K562 (cell line): ENCODE data around the gene G2E3. TPM values are rescaled to one million over a fixed set of nuclear protein-coding genes. Genes with fewer than 3 reads are reported as not detected.

Experiments
- ATAC-seq: fragments of 200-7000 bp; cut with Tn5 transposase; 3 replicates; pipeline ENCODE4 v1.9.1; 2020; ENCODE audit warnings: moderate library complexity
- BruUV-seq: library from RNA; stranded (reverse); fragments of 400-500 nt; replicated peaks from 2 replicates; lab custom pipeline; 2021; lab: Mats Ljungman, UMichigan
- CTCF ChIA-PET: fragments of 300-600 bp; formaldehyde crosslinking; extraction: SDS; loops from one replicate; lab custom pipeline; 2021; ENCODE audit warnings: low intra/inter-chr PET ratio; lab: Yijun Ruan, JAX
- POLR2A ChIA-PET: fragments of 300-600, 350-650 bp; sonication (Branson Sonifier 250); formaldehyde crosslinking; extraction: SDS; loops from one replicate; lab custom pipeline; 2021; ENCODE audit warnings: antibody characterized with exemption, inconsistent platforms; lab: Yijun Ruan, JAX
- DNase-seq, 4 experiments: peaks; one replicate each; pipeline versions ENCODE4 v3.0.0 to v3.0.0-alpha.2; 2011 to 2018; ENCODE audit warnings: low spot score in 3 of 4, mixed read lengths in 3 of 4; ENCODE audit errors: extremely low read depth in 1 of 4
- FAIRE-seq: peaks from 2 replicates; lab custom pipeline; 2011; peaks lifted over from hg19 to GRCh38; lab: Jason Lieb, UNC
- H2AFZ ChIP-seq: 2 replicates; pipeline ENCODE4 v1.6.0; 2011; ENCODE audit warnings: low read depth, low read length, control low read depth, inconsistent platforms
- H3K27ac ChIP-seq: fragments of 200-600 bp; 3 replicates; pipeline ENCODE4 v1.8.0; 2011; ENCODE audit warnings: low read depth, mild to moderate bottlenecking, control low read depth, inconsistent platforms, low read length, moderate library complexity, mixed read lengths; ENCODE audit errors: extremely low read depth
- H3K27me3 ChIP-seq, 2 experiments: fragments of 300-600 bp in 1 of 2; 2 replicates in 1 of 2; 3 replicates in 1 of 2; pipeline versions ENCODE4 v1.6.0 to v1.8.0; 2011; ENCODE audit warnings: inconsistent platforms in 2 of 2, low read length in 2 of 2, mild to moderate bottlenecking in 1 of 2, mixed read lengths in 1 of 2, moderate library complexity in 1 of 2; ENCODE audit not compliant: control insufficient read depth in 2 of 2, insufficient read depth in 2 of 2
- H3K36me3 ChIP-seq: fragments of 300-600 bp; 3 replicates; pipeline ENCODE4 v1.8.0; 2011; ENCODE audit warnings: mild to moderate bottlenecking, low read length, inconsistent platforms; ENCODE audit not compliant: control insufficient read depth, insufficient read depth
- H3K4me1 ChIP-seq, 2 experiments: fragments of 200-600 bp in 1 of 2; replicated peaks in 1 of 2; 2 replicates in 1 of 2; 3 replicates in 1 of 2; pipeline versions ENCODE4 v1.5.1 to v1.8.0; 2011; ENCODE audit warnings: inconsistent platforms in 2 of 2, low read length in 2 of 2, mild to moderate bottlenecking in 1 of 2, mixed read lengths in 1 of 2, moderate library complexity in 1 of 2; ENCODE audit not compliant: control insufficient read depth in 2 of 2, insufficient read depth in 2 of 2
- H3K4me2 ChIP-seq: 2 replicates; pipeline ENCODE4 v1.6.1; 2011; ENCODE audit warnings: low read length, control low read depth, inconsistent platforms, mixed read lengths; ENCODE audit not compliant: insufficient read depth
- H3K4me3 ChIP-seq: fragments of 200-600 bp; sonication (generic), shearing (Covaris generic); 2 replicates; pipeline ENCODE4 v1.5.1; 2016; ENCODE audit warnings: control low read depth, inconsistent platforms
- H3K79me2 ChIP-seq: fragments of 200-600 bp; 3 replicates; pipeline ENCODE4 v1.8.0; 2011; ENCODE audit warnings: low read length, inconsistent platforms; ENCODE audit not compliant: control insufficient read depth, insufficient read depth
- H3K9ac ChIP-seq, 2 experiments: 2 replicates each; pipeline versions ENCODE4 v1.6.0 to v1.6.1; 2011; ENCODE audit warnings: low read depth in 2 of 2, low read length in 2 of 2, control low read depth in 1 of 2, inconsistent platforms in 1 of 2, mild to moderate bottlenecking in 1 of 2, mixed read lengths in 1 of 2; ENCODE audit not compliant: insufficient read depth in 1 of 2
- H3K9me1 ChIP-seq: one replicate; pipeline ENCODE4 v1.6.0; 2011; ENCODE audit warnings: inconsistent platforms, mild to moderate bottlenecking, low read length, moderate library complexity; ENCODE audit not compliant: control insufficient read depth, insufficient read depth
- H3K9me3 ChIP-seq: replicated peaks from 2 replicates; pipeline ENCODE4 v1.5.1; 2011; ENCODE audit warnings: low read depth, low read length, inconsistent platforms; ENCODE audit not compliant: control insufficient read depth, insufficient read depth
- H4K20me1 ChIP-seq: replicated peaks from 2 replicates; pipeline ENCODE4 v1.6.1; 2011; ENCODE audit warnings: low read length, inconsistent platforms, mixed read lengths; ENCODE audit not compliant: control insufficient read depth, insufficient read depth
- CBX3 ChIP-seq, 2 experiments: IDR thresholded peaks; 1 replicate in 1 of 2; 2 replicates in 1 of 2; pipeline ENCODE4 v1.6.1; 2012; ENCODE audit warnings: inconsistent platforms in 2 of 2, low read length in 2 of 2, borderline replicate concordance in 1 of 2, control low read depth in 1 of 2
- ELF2 ChIP-seq: fragments of 250-450 bp; sonication (Bioruptor Pico); IDR thresholded peaks from 2 replicates; pipeline ENCODE4 v1.5.0; 2021; ENCODE audit warnings: mild to moderate bottlenecking
- RAD21 ChIP-seq, 2 experiments: fragments of 250-450 bp in 1 of 2; fragments of 450-650 bp in 1 of 2; sonication (Bioruptor Pico) in 1 of 2; formaldehyde crosslinking in 1 of 2; IDR thresholded peaks in 1 of 2; conservative IDR thresholded peaks in 1 of 2; 2 replicates each; pipeline versions ENCODE4 v1.4.0 to v1.8.0; 2020 to 2022; ENCODE audit warnings: mild to moderate bottlenecking in 2 of 2, moderate library complexity in 1 of 2
- ZC3H8 ChIP-seq: fragments of 450-650 bp; IDR thresholded peaks from 2 replicates; pipeline ENCODE4 v1.6.1; 2017
- ZFP36 ChIP-seq: fragments of 150-350 bp; IDR thresholded peaks from 2 replicates; pipeline ENCODE4 v1.6.1; 2018; ENCODE audit warnings: low read length, low read depth; ENCODE audit not compliant: partially characterized antibody
- ZMIZ1 ChIP-seq, 2 experiments: fragments of 150-350 bp in 1 of 2; IDR thresholded peaks; 2 replicates each; pipeline ENCODE4 v1.6.1; 2012 to 2016; ENCODE audit warnings: low read depth in 2 of 2, low read length in 2 of 2, mild to moderate bottlenecking in 1 of 2, moderate library complexity in 1 of 2
- ZNF3 ChIP-seq: fragments of 250-450 bp; sonication (Bioruptor Pico); IDR thresholded peaks from 2 replicates; pipeline ENCODE4 v1.5.0; 2021; ENCODE audit warnings: mild to moderate bottlenecking, moderate library complexity
- ZNF592 ChIP-seq: fragments of 450-650 bp; IDR thresholded peaks from 2 replicates; pipeline ENCODE4 v1.6.1; 2017; ENCODE audit warnings: antibody characterized with exemption, mild to moderate bottlenecking
- WGBS: fragments of 100-300 bp; shearing (Covaris generic); methylation state at CpG from one replicate; pipeline ENCODE4 v1.1.6; 2016; ENCODE audit warnings: low coverage, mixed read lengths; ENCODE audit not compliant: insufficient coverage; ENCODE audit errors: missing lambda C conversion rate; 5-methylcytosine and 5-hydroxymethylcytosine counted together
- in situ Hi-C: fragments of 300-500 bp; cut with MboI; formaldehyde crosslinking; loops from 4 replicates; pipeline ENCODE4 v1.15.0; 2018; ENCODE audit warnings: inconsistent platforms, mixed read lengths
- intact Hi-C: fragments of 100-400 bp; cut with micrococcal nuclease; formaldehyde crosslinking; loops from 2 replicates; pipeline ENCODE4 v1.14.2; 2022
- polyA plus RNA-seq, 8 experiments: library from polyadenylated mRNA; depleted of rRNA in 4 of 8; stranded (reverse) in 5 of 8; unstranded in 3 of 8; fragments of >200 nt; fragmentation: Nextera tagmentation in 2 of 8; fragmentation: Illumina TruSeq in 1 of 8; extraction: Ambion mirVana in 2 of 8; extraction: Trizol in 1 of 8; gene quantifications; 2 replicates each; pipeline versions ENCODE4 v1.2.1 to v1.2.3, GENCODE V29; 2011 to 2014; ENCODE audit warnings: inconsistent platforms in 1 of 8, missing spikeins in 1 of 8
- total RNA-seq, 7 experiments: library from RNA; depleted of rRNA in 6 of 7; stranded (reverse); fragments of >200 nt in 6 of 7; fragmentation: Illumina TruSeq in 2 of 7; extraction: Trizol in 2 of 7; gene quantifications; 2 replicates each; pipeline versions ENCODE4 v1.2.1 to v1.2.3, GENCODE V29; 2011 to 2021; ENCODE audit warnings: low replicate concordance in 1 of 7

G2E3 gene
- total and polyA plus RNA-seq, 9 of the 15 experiments (the other 6 are each of a cell fraction or from before 2014, with no cell fraction given) = 9.8 to 53.5 (median 24.7) TPM

GRCh38 chr14:30657606-30658163, 98.7 kb downstream of the G2E3 start (continued):
- TF ChIP-seq RAD21 (CRISPR knock-in tag; conservative IDR thresholded peaks at IDR 0.05 in 1 of 2, IDR thresholded peaks at IDR 0.05 in 1 of 2) = peak in 1 of 2 experiments; percentile 29; a peak in 2 of 4 replicates
- no peak for TF ChIP-seq ZFP36
- TF ChIP-seq CBX3 (IDR thresholded peaks at IDR 0.05; ENCODE audit: borderline replicate concordance in 1 of 2, low read length in 2 of 2) = no peak
- TF ChIP-seq, all 486 proteins: peak for 3

- H3K9ac ChIP-seq = no peak overlapping the region
- H3K9me3 ChIP-seq = no peaks in the 10 kb centered on the region
- H3K27ac ChIP-seq = no peak overlapping the region
- DNase-seq (no peak), ATAC-seq (no peak), FAIRE-seq (no peak)
- ChIA-PET CTCF (interaction anchor here (2.7 kb wide), 1 partner anchor 248 kb away, joined by 10 read pairs; no protein-coding TSS in a partner anchor), POLR2A (no interaction called here)
- H3K36me3 ChIP-seq = peaks cover 72% of the 10 kb centered on the region
- intact Hi-C loops = no loop called here
- no peak overlapping the region for H3K4me2 ChIP-seq
- no peaks in the 10 kb centered on the region for H4K20me1 ChIP-seq
- in situ Hi-C loops = loop anchor here (25.0 kb wide), 1 partner anchor 704 kb away; no protein-coding TSS in a partner anchor
- no peak for TF ChIP-seq ZNF3 (CRISPR knock-in tag)
- no peak for TF ChIP-seq ZC3H8
- TF ChIP-seq ELF2 (CRISPR knock-in tag) = no peak
- TF ChIP-seq ZMIZ1 (IDR thresholded peaks at IDR 0.05; ENCODE audit: low read depth in 2 of 2, low read length in 2 of 2) = no peak
- TF ChIP-seq ZNF592 = no peak
- no peaks in the 10 kb centered on the region for H3K27me3 ChIP-seq
- H2AFZ ChIP-seq = no peak overlapping the region
- no peak overlapping the region for H3K4me3 ChIP-seq
- no peaks in the 10 kb centered on the region for H3K79me2 ChIP-seq
- BruUV-seq = no TSS peak
- no peaks in the 10 kb centered on the region for H3K4me1 ChIP-seq
- H3K9me1 ChIP-seq = no peaks in the 10 kb centered on the region
- WGBS = 92% methylated on average over 3 of the region's 3 CpGs
Measured at GRCh38 chr14:30658645-30659044, 99.7 kb downstream of the G2E3 start.
